B cell (primary cell): ENCODE data around the gene PLCB1. TPM values are rescaled to one million over a fixed set of nuclear protein-coding genes. Genes with fewer than 3 reads are reported as not detected.
A peak's percentile ranks its signal among the peaks of the same experiment; 100 is the strongest.

Source experiments
- ATAC-seq: fragments of 200-7000 bp; cut with Tn5 transposase; one replicate; pipeline ENCODE4 v1.10.0; 2021; ENCODE audit warnings: low read depth, mild to moderate bottlenecking, moderate number of reproducible peaks, moderate library complexity
- CTCF ChIA-PET: fragments of 350-600 bp; sonication (Branson Sonifier 250); formaldehyde crosslinking; loops from one replicate; lab custom pipeline; 2021; ENCODE audit warnings: antibody characterized with exemption, inconsistent platforms; lab: Charles Lee
- POLR2A ChIA-PET: fragments of 350-600 bp; sonication (Branson Sonifier 250); formaldehyde crosslinking; loops from one replicate; lab custom pipeline; 2021; ENCODE audit warnings: antibody characterized with exemption; lab: Charles Lee
- DNase-seq: peaks from one replicate; pipeline ENCODE4 v3.0.0; 2013
- H2AFZ ChIP-seq: 2 replicates; pipeline ENCODE4 v1.6.1; 2012; ENCODE audit warnings: mild to moderate bottlenecking, low read depth, low read length; ENCODE audit not compliant: insufficient read depth, poor library complexity, severe bottlenecking
- H3K27ac ChIP-seq, 2 donors: 1 replicate in 1 of 2; 2 replicates in 1 of 2; pipeline ENCODE4 v1.5.1; 2012 to 2013; ENCODE audit warnings: low read length in 2 of 2, mild to moderate bottlenecking in 2 of 2, moderate library complexity in 1 of 2
- H3K27me3 ChIP-seq, 4 experiments: fragments of 200-600 bp in 1 of 4; sonication (generic) in 1 of 4; replicated peaks in 1 of 4; 1 replicate in 2 of 4; 2 replicates in 2 of 4; pipeline versions ENCODE4 v1.6.1 to v1.7.0; 2013 to 2016; ENCODE audit warnings: low read length in 3 of 4, mild to moderate bottlenecking in 2 of 4, mixed read lengths in 1 of 4, moderate library complexity in 1 of 4; ENCODE audit not compliant: insufficient read depth in 4 of 4, control insufficient read depth in 3 of 4; ENCODE audit errors: control extremely low read depth in 1 of 4
- H3K36me3 ChIP-seq, 2 experiments: replicated peaks in 1 of 2; 1 replicate in 1 of 2; 2 replicates in 1 of 2; pipeline versions ENCODE4 v1.6.1 to v1.7.1; 2013; ENCODE audit warnings: low read length in 1 of 2; ENCODE audit not compliant: insufficient read depth in 2 of 2, control insufficient read depth in 1 of 2; ENCODE audit errors: control extremely low read depth in 1 of 2, extremely low read depth in 1 of 2
- H3K4me1 ChIP-seq, 2 donors: fragments of 200-600 bp in 1 of 2; sonication (generic) in 1 of 2; 1 replicate in 1 of 2; 2 replicates in 1 of 2; pipeline versions ENCODE4 v1.5.1 to v1.6.1; 2013 to 2017; ENCODE audit warnings: low read length in 2 of 2; ENCODE audit not compliant: control insufficient read depth in 2 of 2, insufficient read depth in 2 of 2
- H3K4me2 ChIP-seq: replicated peaks from 2 replicates; pipeline ENCODE3; 2012; ENCODE audit warnings: mild to moderate bottlenecking, low read depth, low read length; ENCODE audit not compliant: poor library complexity, severe bottlenecking
- H3K4me3 ChIP-seq, 5 experiments: fragments of 200-600 bp in 1 of 5; sonication (generic) in 1 of 5; 1 replicate in 3 of 5; 2 replicates in 2 of 5; pipeline versions ENCODE4 v1.5.1 to v1.7.0; 2011 to 2016; ENCODE audit warnings: low read length in 4 of 5, mild to moderate bottlenecking in 4 of 5, low read depth in 2 of 5, control low read depth in 1 of 5, moderate library complexity in 1 of 5; ENCODE audit not compliant: insufficient read depth in 1 of 5; ENCODE audit errors: control extremely low read depth in 1 of 5, extremely low read depth in 1 of 5
- H3K79me2 ChIP-seq: fragments of 200-600 bp; sonication (generic); one replicate; pipeline ENCODE4 v1.6.0; 2016; ENCODE audit warnings: low read length; ENCODE audit not compliant: control insufficient read depth, insufficient read depth
- H3K9ac ChIP-seq: fragments of 200-600 bp; sonication (generic); 2 replicates; pipeline ENCODE4 v1.6.1; 2017; ENCODE audit warnings: mild to moderate bottlenecking, low read length, moderate library complexity
- H3K9me3 ChIP-seq, 3 donors: one replicate each; pipeline versions ENCODE4 v1.6.1 to v1.7.1; 2013; ENCODE audit warnings: low read length in 2 of 3; ENCODE audit not compliant: control insufficient read depth in 2 of 3, insufficient read depth in 1 of 3; ENCODE audit errors: control extremely low read depth in 1 of 3
- H4K20me1 ChIP-seq: 2 replicates; pipeline ENCODE4 v1.6.0; 2012; ENCODE audit warnings: mild to moderate bottlenecking, low read length; ENCODE audit not compliant: insufficient read depth, control insufficient read depth, poor library complexity, severe bottlenecking
- H3K27ac Mint-ChIP-seq: one replicate; pipeline ENCODE4 v1.8.0; 2021; ENCODE audit warnings: mixed read lengths
- H3K27me3 Mint-ChIP-seq: one replicate; pipeline ENCODE4 v1.8.0; 2021; ENCODE audit warnings: mixed read lengths
- H3K4me1 Mint-ChIP-seq: one replicate; pipeline ENCODE4 v1.8.0; 2021; ENCODE audit warnings: mixed read lengths
- H3K4me3 Mint-ChIP-seq: one replicate; pipeline ENCODE4 v1.8.0; 2021; ENCODE audit warnings: mixed read lengths
- H3K9me3 Mint-ChIP-seq: one replicate; pipeline ENCODE4 v1.8.0; 2022; ENCODE audit warnings: mixed read lengths; ENCODE audit not compliant: insufficient read depth
- EZH2 ChIP-seq: IDR thresholded peaks from 2 replicates; pipeline ENCODE4 v1.6.1; 2012; ENCODE audit warnings: borderline replicate concordance, low read depth, mild to moderate bottlenecking, moderate library complexity, low read length; ENCODE audit not compliant: insufficient read depth, poor library complexity, severe bottlenecking
- WGBS: methylation state at CpG from one replicate; pipeline ENCODE4 v1.1.5; 2013; ENCODE audit warnings: missing lambda C conversion rate; ENCODE audit not compliant: insufficient coverage; 5-methylcytosine and 5-hydroxymethylcytosine counted together
- intact Hi-C: fragments of 100-400 bp; cut with micrococcal nuclease; formaldehyde crosslinking; loops from one replicate; pipeline ENCODE4 v1.10.0; 2022
- polyA plus RNA-seq: library from polyadenylated mRNA; depleted of rRNA; stranded (reverse); fragments of >200 nt; gene quantifications from 2 replicates; pipeline ENCODE4 v1.2.3, GENCODE V29; 2012
- total RNA-seq, 2 donors: library from RNA; stranded (reverse); fragments of 120-200 nt in 1 of 2; gene quantifications; 1 replicate in 1 of 2; 2 replicates in 1 of 2; pipeline versions ENCODE4 v1.2.3 to v1.2.4, GENCODE V29; 2013 to 2022
- TF ChIP-seq, protein P1 (sequence below): fragments of 200-600 bp; IDR thresholded peaks from one replicate; pipeline ENCODE4 v1.8.0; 2022; ENCODE audit warnings: antibody characterized with exemption, mild to moderate bottlenecking

Gene PLCB1
- total and polyA plus RNA-seq, 2 donors (not counting 1 experiment from before 2014, with no cell fraction given), result 0.18 to 0.47 TPM

DNA sequence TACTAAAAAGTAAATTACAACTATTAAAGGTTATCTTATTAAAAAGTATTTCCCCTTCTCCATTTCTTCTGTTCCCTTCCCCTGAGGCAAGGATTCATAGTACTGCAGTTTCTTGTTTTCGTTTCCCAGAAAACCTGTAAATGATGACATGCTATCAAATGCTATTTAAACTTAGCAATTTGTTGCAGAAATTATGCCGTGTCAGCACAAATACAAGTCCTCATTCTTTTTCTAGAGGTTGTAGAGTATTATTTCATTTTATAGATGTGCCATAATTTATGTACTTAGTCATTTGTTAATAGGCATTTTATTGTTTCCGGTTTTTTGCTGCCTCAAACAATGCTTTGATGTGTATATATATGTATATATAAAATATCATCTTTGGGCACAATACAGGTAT is 268.4 kb downstream of the PLCB1 start:
- Histone ChIP-seq H3K4me1 (peaks cover 8 to 19% of the 10 kb centered on the region in 2 donors), H3K4me2 (peak overlapping the region; percentile 53), H3K79me2 (no peaks in the 10 kb centered on the region), H3K27me3 (no peaks in the 10 kb centered on the region), H2AFZ (no peak overlapping the region), H3K9me3 (peaks cover 0 to 1% (median 0%) of the 10 kb centered on the region in 3 donors), H3K36me3 (no peaks in the 10 kb centered on the region), H3K4me3 (no peak overlapping the region), H3K9ac (no peak overlapping the region), H4K20me1 (no peaks in the 10 kb centered on the region), H3K27ac (no peak overlapping the region)
- intact Hi-C loops, result loop anchor here (2.0 kb wide), 1 partner anchor 380 kb away; no protein-coding TSS in a partner anchor
- POLR2A ChIA-PET, result no interaction called here
- CTCF ChIA-PET, result interaction anchor here (4.1 kb wide), 1 partner anchor 11 kb away, joined by 22 read pairs; no protein-coding TSS in a partner anchor
- ATAC-seq, result no peak
- H3K27me3 Mint-ChIP-seq, result no peaks in the 10 kb centered on the region
- peaks cover 12% of the 10 kb centered on the region for H3K4me1 Mint-ChIP-seq
- H3K27ac Mint-ChIP-seq, result no peak overlapping the region
- no peak overlapping the region for H3K4me3 Mint-ChIP-seq
- no CpG with 5 or more reads among the region's 3 CpGs for WGBS
- TF ChIP-seq EZH2, result no peak
- TF ChIP-seq, protein P1, sequence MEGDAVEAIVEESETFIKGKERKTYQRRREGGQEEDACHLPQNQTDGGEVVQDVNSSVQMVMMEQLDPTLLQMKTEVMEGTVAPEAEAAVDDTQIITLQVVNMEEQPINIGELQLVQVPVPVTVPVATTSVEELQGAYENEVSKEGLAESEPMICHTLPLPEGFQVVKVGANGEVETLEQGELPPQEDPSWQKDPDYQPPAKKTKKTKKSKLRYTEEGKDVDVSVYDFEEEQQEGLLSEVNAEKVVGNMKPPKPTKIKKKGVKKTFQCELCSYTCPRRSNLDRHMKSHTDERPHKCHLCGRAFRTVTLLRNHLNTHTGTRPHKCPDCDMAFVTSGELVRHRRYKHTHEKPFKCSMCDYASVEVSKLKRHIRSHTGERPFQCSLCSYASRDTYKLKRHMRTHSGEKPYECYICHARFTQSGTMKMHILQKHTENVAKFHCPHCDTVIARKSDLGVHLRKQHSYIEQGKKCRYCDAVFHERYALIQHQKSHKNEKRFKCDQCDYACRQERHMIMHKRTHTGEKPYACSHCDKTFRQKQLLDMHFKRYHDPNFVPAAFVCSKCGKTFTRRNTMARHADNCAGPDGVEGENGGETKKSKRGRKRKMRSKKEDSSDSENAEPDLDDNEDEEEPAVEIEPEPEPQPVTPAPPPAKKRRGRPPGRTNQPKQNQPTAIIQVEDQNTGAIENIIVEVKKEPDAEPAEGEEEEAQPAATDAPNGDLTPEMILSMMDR, result no peak
- peaks cover 3% of the 10 kb centered on the region for H3K9me3 Mint-ChIP-seq
- DNase-seq, result no peak

DNA sequence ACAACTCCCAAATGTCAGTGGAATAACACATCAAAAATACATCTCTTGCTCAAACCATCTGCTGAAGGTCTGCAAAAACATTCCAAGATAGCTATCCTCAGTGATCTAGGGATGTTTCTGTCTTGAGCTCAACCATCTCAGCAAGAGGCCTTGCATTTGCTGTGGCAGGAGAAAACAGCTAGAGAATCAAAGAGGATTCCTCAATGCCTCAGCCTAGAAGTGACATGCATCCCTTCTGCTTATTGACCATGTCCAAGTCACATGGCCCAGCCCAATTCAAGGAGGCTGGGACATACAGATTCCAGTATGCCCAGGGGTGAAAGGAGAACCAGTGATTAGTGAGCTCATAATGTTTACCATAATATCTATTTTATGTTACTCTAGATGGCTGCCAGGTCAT is 269.5 kb downstream of the PLCB1 start:
- H3K27me3 Mint-ChIP-seq, result no peaks in the 10 kb centered on the region
- Histone ChIP-seq H3K9me3 (peaks cover 0 to 1% (median 0%) of the 10 kb centered on the region in 3 donors), H3K79me2 (no peaks in the 10 kb centered on the region), H3K27me3 (no peaks in the 10 kb centered on the region), H3K4me3 (no peak overlapping the region), H2AFZ (no peak overlapping the region), H3K4me2 (no peak overlapping the region), H3K9ac (no peak overlapping the region), H3K36me3 (no peaks in the 10 kb centered on the region), H4K20me1 (no peaks in the 10 kb centered on the region), H3K27ac (no peak overlapping the region), H3K4me1 (peaks cover 8 to 19% of the 10 kb centered on the region in 2 donors)
- no peak for TF ChIP-seq EZH2
- CTCF ChIA-PET, result interaction anchor here (0.9 to 4.1 kb wide), 3 partner anchors 12 to 16 kb away, joined by 3 to 22 read pairs (median 3); no protein-coding TSS in a partner anchor
- POLR2A ChIA-PET, result no interaction called here
- intact Hi-C loops, result loop anchor here (2.0 kb wide), 1 partner anchor 381 kb away; no protein-coding TSS in a partner anchor
- H3K4me3 Mint-ChIP-seq, result no peak overlapping the region
- no peak for ATAC-seq
- H3K4me1 Mint-ChIP-seq, result peaks cover 12% of the 10 kb centered on the region
- H3K9me3 Mint-ChIP-seq, result peaks cover 3% of the 10 kb centered on the region
- no peak overlapping the region for H3K27ac Mint-ChIP-seq
- no peak for DNase-seq
